GM21367 (cell line): Measurements from ENCODE around the gene PPP1R8.
"Not testable (repeated sequence)": the region's sequence is repeated elsewhere in the genome, so short reads cannot be mapped to it uniquely, and the experiment has no call there.

Experiments
- ATAC-seq: cut with Tn5 transposase; IDR thresholded peaks from one replicate; pipeline ENCODE4 v1.9.1; 2021; ENCODE audit not compliant: unreplicated experiment

PPP1R8 gene

GRCh38 chr1:27869719-27870085 lies 39.1 kb downstream of the PPP1R8 start:
- no peak for ATAC-seq

GRCh38 chr1:27871076-27871475 lies 40.5 kb downstream of the PPP1R8 start:
- not testable (repeated sequence) for ATAC-seq

GRCh38 chr1:27872059-27872801 lies 41.6 kb downstream of the PPP1R8 start, which contains the start of gene THEMIS2:
THEMIS2 (plus strand) TSS chr1:27872544; CDS start chr1:27872572, 28 bp downstream.
- ATAC-seq, result no peak

GRCh38 chr1:27872802-27873551 lies 42.4 kb downstream of the PPP1R8 start:
- no peak for ATAC-seq

GRCh38 chr1:27873671-27874384 lies 43.2 kb downstream of the PPP1R8 start:
- no peak for ATAC-seq

- ATAC-seq, result no peak
These were observed 45.9 kb downstream of the PPP1R8 start for GRCh38 chr1:27876341-27877114.

- no peak for ATAC-seq
These were observed 46.5 kb downstream of the PPP1R8 start for GRCh38 chr1:27877115-27877416.

- no peak for ATAC-seq
These were observed 47.5 kb downstream of the PPP1R8 start for GRCh38 chr1:27878039-27878438.

GRCh38 chr1:27878787-27879335 lies 48.3 kb downstream of the PPP1R8 start:
- ATAC-seq, result no peak

GRCh38 chr1:27879374-27880082 lies 48.9 kb downstream of the PPP1R8 start:
- ATAC-seq, result no peak

- ATAC-seq, result no peak
These were observed 51.9 kb downstream of the PPP1R8 start for GRCh38 chr1:27882543-27882903.

GRCh38 chr1:27883536-27883935 lies 53.0 kb downstream of the PPP1R8 start:
- ATAC-seq, result no peak

GRCh38 chr1:27884006-27884954 lies 53.7 kb downstream of the PPP1R8 start:
- ATAC-seq, result no peak

GRCh38 chr1:27885114-27885528 lies 54.5 kb downstream of the PPP1R8 start:
- ATAC-seq, result no peak

- ATAC-seq, result no peak
These were observed 55.2 kb downstream of the PPP1R8 start for GRCh38 chr1:27885621-27886352.

GRCh38 chr1:27886353-27886679 lies 55.7 kb downstream of the PPP1R8 start:
- ATAC-seq, result no peak

- no peak for ATAC-seq
These were observed 56.2 kb downstream of the PPP1R8 start for GRCh38 chr1:27886744-27887143.

- ATAC-seq, result no peak
These were observed 56.8 kb downstream of the PPP1R8 start for GRCh38 chr1:27887215-27888021.
